Body of pancreas (tissue), 4 donors: Measurements from ENCODE around the gene FAM3D. TPM values are rescaled to one million over a fixed set of nuclear protein-coding genes. Genes with fewer than 3 reads are reported as not detected.

Experiments used
- ATAC-seq: fragments of 150-250 bp; one replicate; pipeline ENCODE4 v1.9.1; 2016
- DNase-seq, 4 donors: peaks; one replicate each; pipeline ENCODE4 v3.0.0-alpha.2; 2019
- H3K27ac ChIP-seq, 4 donors: fragments of 200-600 bp; sonication (generic); 1 replicate in 3 of 4; 2 replicates in 1 of 4; pipeline versions ENCODE4 v1.5.1 to v1.6.1; 2016 to 2019; ENCODE audit warnings: mild to moderate bottlenecking in 1 of 4, mixed read lengths in 1 of 4, moderate library complexity in 1 of 4
- H3K27me3 ChIP-seq, 2 donors: fragments of 200-600 bp; sonication (generic); one replicate each; pipeline ENCODE4 v1.6.0; 2016; ENCODE audit warnings: mild to moderate bottlenecking in 1 of 2
- H3K36me3 ChIP-seq, 2 donors: fragments of 200-600 bp; sonication (generic); replicated peaks in 1 of 2; 2 replicates each; pipeline ENCODE4 v1.5.1; 2016; ENCODE audit warnings: low read depth in 2 of 2; ENCODE audit not compliant: insufficient read depth in 1 of 2
- H3K4me1 ChIP-seq: fragments of 200-600 bp; sonication (generic); one replicate; pipeline ENCODE4 v1.6.0; 2016
- H3K4me3 ChIP-seq, 2 donors: fragments of 200-600 bp; sonication (generic); 1 replicate in 1 of 2; 2 replicates in 1 of 2; pipeline ENCODE4 v1.5.1; 2016 to 2019
- H3K9me3 ChIP-seq, 3 donors: fragments of 200-600 bp; sonication (generic); 1 replicate in 2 of 3; 2 replicates in 1 of 3; pipeline ENCODE4 v1.5.1; 2016
- POLR2A ChIP-seq, 3 donors: fragments of 450-650 bp; IDR thresholded peaks; one replicate each; pipeline ENCODE4 v1.6.1; 2016; ENCODE audit warnings: antibody characterized with exemption in 3 of 3, mild to moderate bottlenecking in 2 of 3
- WGBS, 2 donors: methylation state at CpG; one replicate each; pipeline ENCODE4 v1.1.5; 2017; 5-methylcytosine and 5-hydroxymethylcytosine counted together
- intact Hi-C: fragments of 100-400 bp; cut with DNase I; formaldehyde crosslinking; loops from one replicate; pipeline ENCODE4 v1.15.1; 2023
- total RNA-seq, 2 donors: library from RNA; depleted of rRNA; stranded (reverse); fragments of >200 nt; gene quantifications; one replicate each; pipeline ENCODE4 v1.1.0, GENCODE V29; 2016
- TF ChIP-seq, protein P1 (sequence below), 7 experiments: fragments of 450-650 bp in 4 of 7; fragments of 200-600 bp in 3 of 7; sonication (generic) in 3 of 7; IDR thresholded peaks; one replicate each; pipeline ENCODE4 v1.5.1; 2016 to 2019; ENCODE audit warnings: antibody characterized with exemption in 7 of 7

The FAM3D gene
- total RNA-seq, 2 donors from 2014 or later: 1.8 TPM; not detected in 1

- WGBS, 2 donors: 48 to 64% methylated on average over 1 of the region's 1 CpG
- Histone ChIP-seq H3K27me3 (no peaks in the 10 kb centered on the region), H3K4me1 (peaks cover 6% of the 10 kb centered on the region), H3K4me3 (no peak overlapping the region), H3K36me3 (no peaks in the 10 kb centered on the region), H3K27ac (no peak overlapping the region), H3K9me3 (no peaks in the 10 kb centered on the region)
- intact Hi-C loops: no loop called here
- TF ChIP-seq POLR2A (IDR thresholded peaks at IDR 0.05): no peak
- TF ChIP-seq, protein P1, sequence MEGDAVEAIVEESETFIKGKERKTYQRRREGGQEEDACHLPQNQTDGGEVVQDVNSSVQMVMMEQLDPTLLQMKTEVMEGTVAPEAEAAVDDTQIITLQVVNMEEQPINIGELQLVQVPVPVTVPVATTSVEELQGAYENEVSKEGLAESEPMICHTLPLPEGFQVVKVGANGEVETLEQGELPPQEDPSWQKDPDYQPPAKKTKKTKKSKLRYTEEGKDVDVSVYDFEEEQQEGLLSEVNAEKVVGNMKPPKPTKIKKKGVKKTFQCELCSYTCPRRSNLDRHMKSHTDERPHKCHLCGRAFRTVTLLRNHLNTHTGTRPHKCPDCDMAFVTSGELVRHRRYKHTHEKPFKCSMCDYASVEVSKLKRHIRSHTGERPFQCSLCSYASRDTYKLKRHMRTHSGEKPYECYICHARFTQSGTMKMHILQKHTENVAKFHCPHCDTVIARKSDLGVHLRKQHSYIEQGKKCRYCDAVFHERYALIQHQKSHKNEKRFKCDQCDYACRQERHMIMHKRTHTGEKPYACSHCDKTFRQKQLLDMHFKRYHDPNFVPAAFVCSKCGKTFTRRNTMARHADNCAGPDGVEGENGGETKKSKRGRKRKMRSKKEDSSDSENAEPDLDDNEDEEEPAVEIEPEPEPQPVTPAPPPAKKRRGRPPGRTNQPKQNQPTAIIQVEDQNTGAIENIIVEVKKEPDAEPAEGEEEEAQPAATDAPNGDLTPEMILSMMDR (IDR thresholded peaks at IDR 0.05): no peak
- no peak for DNase-seq
- ATAC-seq: no peak
Observed at GRCh38 chr3:58691997-58692396, 25.4 kb upstream of the FAM3D start.

GRCh38 chr3:58690490-58690889 is 23.9 kb upstream of the FAM3D start:
- peaks cover 6% of the 10 kb centered on the region for H3K4me1 ChIP-seq
- no peaks in the 10 kb centered on the region for H3K27me3 ChIP-seq
- TF ChIP-seq POLR2A (IDR thresholded peaks at IDR 0.05): no peak
- TF ChIP-seq, protein P1 (IDR thresholded peaks at IDR 0.05): no peak
- no peak overlapping the region for H3K27ac ChIP-seq
- 74 to 75% methylated on average over 2 of the region's 2 CpGs for WGBS, 2 donors
- DNase-seq (no peak), ATAC-seq (no peak)
- no peak overlapping the region for H3K4me3 ChIP-seq
- no peaks in the 10 kb centered on the region for H3K36me3 ChIP-seq
- intact Hi-C loops: no loop called here
- no peaks in the 10 kb centered on the region for H3K9me3 ChIP-seq

DNA sequence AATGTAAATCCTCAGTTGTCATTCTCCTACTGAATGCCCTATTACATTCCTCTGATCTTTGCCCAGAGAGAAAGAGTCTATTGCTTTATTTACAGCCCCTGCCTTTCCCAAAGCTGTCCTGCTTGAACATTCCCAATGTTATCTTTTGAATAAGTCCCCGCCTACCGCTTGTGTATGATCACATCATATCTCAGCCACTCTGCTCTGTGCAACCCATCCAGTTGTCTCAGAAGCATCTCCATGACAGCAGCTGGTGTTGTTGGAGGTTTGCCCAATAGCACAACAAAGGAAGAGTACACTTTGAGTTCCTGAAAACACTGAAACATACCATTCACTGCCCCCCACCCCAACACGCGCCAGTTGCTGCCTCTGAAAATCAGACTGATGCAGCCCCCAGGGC is 22.0 kb upstream of the FAM3D start:
- intact Hi-C loops: no loop called here

GRCh38 chr3:58686847-58687246 is 20.3 kb upstream of the FAM3D start:
- no peak for DNase-seq
- Histone ChIP-seq H3K27me3 (no peaks in the 10 kb centered on the region), H3K4me1 (no peaks in the 10 kb centered on the region), H3K4me3 (no peak overlapping the region), H3K36me3 (no peaks in the 10 kb centered on the region), H3K27ac (no peak overlapping the region), H3K9me3 (no peaks in the 10 kb centered on the region)
- intact Hi-C loops: no loop called here
- WGBS, 2 donors: 82 to 85% methylated on average over 4 of the region's 4 CpGs
- ATAC-seq: no peak
- no peak for TF ChIP-seq POLR2A (IDR thresholded peaks at IDR 0.05)
- TF ChIP-seq, protein P1 (IDR thresholded peaks at IDR 0.05): no peak

More for the DNA sequence above, 22.0 kb upstream of the FAM3D start:
- H3K9me3 ChIP-seq: no peaks in the 10 kb centered on the region
- 73 to 78% methylated on average over 3 to 4 of the region's 4 CpGs for WGBS, 2 donors
- no peak for ATAC-seq
- no peak overlapping the region for H3K27ac ChIP-seq
- no peak for DNase-seq
- no peaks in the 10 kb centered on the region for H3K4me1 ChIP-seq
- no peaks in the 10 kb centered on the region for H3K36me3 ChIP-seq
- H3K4me3 ChIP-seq: no peak overlapping the region
- no peak for TF ChIP-seq POLR2A (IDR thresholded peaks at IDR 0.05)
- TF ChIP-seq, protein P1 (IDR thresholded peaks at IDR 0.05): no peak
- no peaks in the 10 kb centered on the region for H3K27me3 ChIP-seq

- no peak overlapping the region for H3K27ac ChIP-seq
- no peaks in the 10 kb centered on the region for H3K4me1 ChIP-seq
- DNase-seq: no peak
- H3K36me3 ChIP-seq: no peaks in the 10 kb centered on the region
- intact Hi-C loops: no loop called here
- TF ChIP-seq, protein P1 (IDR thresholded peaks at IDR 0.05): no peak
- no peak for TF ChIP-seq POLR2A (IDR thresholded peaks at IDR 0.05)
- no peak overlapping the region for H3K4me3 ChIP-seq
- 85 to 89% methylated on average over 10 of the region's 10 CpGs for WGBS, 2 donors
- no peaks in the 10 kb centered on the region for H3K9me3 ChIP-seq
- no peak for ATAC-seq
- no peaks in the 10 kb centered on the region for H3K27me3 ChIP-seq
Observed at GRCh38 chr3:58685641-58686040, 19.1 kb upstream of the FAM3D start.
